Astrocyte (in vitro differentiated cells and primary cell): ENCODE measurements around the gene CPLX1.

Experiments used
- EZH2 ChIP-seq: IDR thresholded peaks from 2 replicates; pipeline ENCODE4 v1.6.1; 2012; ENCODE audit warnings: mild to moderate bottlenecking, low read length, inconsistent platforms; ENCODE audit not compliant: insufficient read depth
- TF ChIP-seq, protein P1 (sequence below): IDR thresholded peaks from 2 replicates; pipeline ENCODE4 v1.5.1; 2011; ENCODE audit warnings: low read depth, mild to moderate bottlenecking, inconsistent platforms, low read length, moderate library complexity; ENCODE audit not compliant: insufficient read depth

DNA sequence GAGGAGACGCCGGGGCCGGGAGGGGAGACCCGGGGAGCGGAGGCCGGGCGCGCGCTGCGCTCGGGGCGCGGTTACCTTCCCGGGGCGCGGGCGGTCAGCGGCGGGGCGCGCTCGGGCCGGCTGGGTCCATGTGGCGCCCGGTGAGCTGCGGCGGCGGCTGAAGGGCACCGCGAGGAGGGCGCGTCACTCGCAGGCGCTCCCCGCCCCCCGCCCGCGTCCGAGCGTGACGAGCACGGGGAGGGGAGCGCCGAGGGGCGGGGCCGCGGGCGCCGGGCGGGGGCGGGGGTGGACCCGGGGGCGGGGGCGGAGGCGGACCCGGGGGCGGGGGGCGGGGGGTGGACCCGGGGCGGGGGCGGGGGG, at the start of gene CPLX1:
- TF ChIP-seq, protein P1, sequence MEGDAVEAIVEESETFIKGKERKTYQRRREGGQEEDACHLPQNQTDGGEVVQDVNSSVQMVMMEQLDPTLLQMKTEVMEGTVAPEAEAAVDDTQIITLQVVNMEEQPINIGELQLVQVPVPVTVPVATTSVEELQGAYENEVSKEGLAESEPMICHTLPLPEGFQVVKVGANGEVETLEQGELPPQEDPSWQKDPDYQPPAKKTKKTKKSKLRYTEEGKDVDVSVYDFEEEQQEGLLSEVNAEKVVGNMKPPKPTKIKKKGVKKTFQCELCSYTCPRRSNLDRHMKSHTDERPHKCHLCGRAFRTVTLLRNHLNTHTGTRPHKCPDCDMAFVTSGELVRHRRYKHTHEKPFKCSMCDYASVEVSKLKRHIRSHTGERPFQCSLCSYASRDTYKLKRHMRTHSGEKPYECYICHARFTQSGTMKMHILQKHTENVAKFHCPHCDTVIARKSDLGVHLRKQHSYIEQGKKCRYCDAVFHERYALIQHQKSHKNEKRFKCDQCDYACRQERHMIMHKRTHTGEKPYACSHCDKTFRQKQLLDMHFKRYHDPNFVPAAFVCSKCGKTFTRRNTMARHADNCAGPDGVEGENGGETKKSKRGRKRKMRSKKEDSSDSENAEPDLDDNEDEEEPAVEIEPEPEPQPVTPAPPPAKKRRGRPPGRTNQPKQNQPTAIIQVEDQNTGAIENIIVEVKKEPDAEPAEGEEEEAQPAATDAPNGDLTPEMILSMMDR = no peak
- TF ChIP-seq EZH2 = no peak
